ENCODE measurements around the gene GRIK3. TPM values are rescaled to one million over a fixed set of nuclear protein-coding genes. Genes with fewer than 3 reads are reported as not detected.
A peak's percentile ranks its signal among the peaks of the same experiment; 100 is the strongest.

Gene GRIK3
- total and polyA plus RNA-seq, 4 donors = 0.68 to 1.6 TPM; not detected in 2

DNA sequence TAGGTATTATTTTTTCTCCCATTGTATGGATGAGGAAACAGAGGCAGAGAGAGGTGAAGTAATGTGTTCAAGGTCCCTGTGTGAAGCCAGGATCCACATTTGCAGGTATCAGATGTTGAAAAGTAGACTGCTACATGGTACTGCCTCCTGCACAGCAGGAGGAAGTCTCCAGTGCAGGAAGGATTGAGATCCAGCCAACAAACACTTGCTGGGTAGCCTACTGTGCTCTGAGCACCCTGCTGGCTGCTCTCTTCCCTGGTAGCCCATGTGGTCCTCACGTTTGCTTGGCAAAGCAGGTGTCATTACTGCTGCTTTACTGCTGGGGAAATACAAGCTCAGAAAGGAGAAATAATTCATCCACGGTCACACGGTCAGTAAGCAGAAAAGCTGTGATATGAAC lies 21.3 kb upstream of the GRIK3 start:
- Histone ChIP-seq H3K27me3 (ENCODE audit: control insufficient read depth in 1 of 2, insufficient read depth in 2 of 2, low read length in 1 of 2) (peaks cover 0 to 2% of the 10 kb centered on the region in 2 donors), H3K27ac (ENCODE audit: low read depth in 1 of 2, low read length in 2 of 2) (no peak overlapping the region), H3K4me1 (ENCODE audit: control insufficient read depth in 1 of 2, insufficient read depth in 2 of 2, low read length in 2 of 2) (no peaks in the 10 kb centered on the region), H3K36me3 (ENCODE audit: control insufficient read depth in 1 of 2, insufficient read depth in 2 of 2, low read length in 1 of 2) (no peaks in the 10 kb centered on the region), H3K4me3 (ENCODE audit: low read length in 2 of 2) (no peak overlapping the region), H3K9me3 (ENCODE audit: control insufficient read depth, low read length) (peaks cover 1% of the 10 kb centered on the region)
- ATAC-seq (ENCODE audit: low FRiP score) = no peak
- 44 to 49% methylated on average over 3 of the region's 3 CpGs for WGBS, 2 donors
- intact Hi-C loops (cut with DNase I) = no loop called here
- DNase-seq = no peak

- no peaks in the 10 kb centered on the region for H3K9me3 ChIP-seq (ENCODE audit: control insufficient read depth, low read length)
- WGBS, 2 donors = 76 to 77% methylated on average over 5 of the region's 5 CpGs
- H3K27ac ChIP-seq (ENCODE audit: low read depth in 1 of 2, low read length in 2 of 2) = no peak overlapping the region
- H3K4me3 ChIP-seq (ENCODE audit: low read length in 2 of 2) = no peak overlapping the region
- no peaks in the 10 kb centered on the region for H3K4me1 ChIP-seq (ENCODE audit: control insufficient read depth in 1 of 2, insufficient read depth in 2 of 2, low read length in 2 of 2)
- intact Hi-C loops (cut with DNase I) = no loop called here
- H3K36me3 ChIP-seq (ENCODE audit: control insufficient read depth in 1 of 2, insufficient read depth in 2 of 2, low read length in 1 of 2) = no peaks in the 10 kb centered on the region
- DNase-seq (no peak), ATAC-seq (ENCODE audit: low FRiP score) (no peak)
- peaks cover 0 to 2% of the 10 kb centered on the region in 2 donors for H3K27me3 ChIP-seq (ENCODE audit: control insufficient read depth in 1 of 2, insufficient read depth in 2 of 2, low read length in 1 of 2)
Measured at GRCh38 chr1:37053173-37053572, 18.9 kb upstream of the GRIK3 start.

DNA sequence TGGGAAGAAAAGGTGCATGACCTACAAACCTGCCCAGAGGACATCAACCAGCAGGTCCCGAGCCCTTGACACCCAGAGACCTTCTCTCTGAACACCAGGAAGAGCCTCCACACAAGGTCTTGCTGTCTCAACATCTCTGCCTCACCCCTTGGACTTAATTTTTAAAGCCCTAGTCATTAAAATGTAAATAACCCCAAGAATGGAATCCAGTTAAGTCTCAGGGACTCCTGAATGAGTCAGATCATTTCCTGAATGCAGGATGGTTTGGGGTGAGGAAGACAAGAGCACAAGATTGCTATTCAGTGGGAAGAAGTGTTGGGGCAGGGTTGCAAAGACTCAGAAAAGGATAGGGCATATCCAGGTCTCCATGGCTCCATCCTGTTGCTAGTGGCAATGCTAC lies 17.8 kb upstream of the GRIK3 start:
- peaks cover 0 to 2% of the 10 kb centered on the region in 2 donors for H3K27me3 ChIP-seq (ENCODE audit: control insufficient read depth in 1 of 2, insufficient read depth in 2 of 2, low read length in 1 of 2)
- ATAC-seq (ENCODE audit: low FRiP score) = no peak
- H3K4me3 ChIP-seq (ENCODE audit: low read length in 2 of 2) = no peak overlapping the region
- H3K9me3 ChIP-seq (ENCODE audit: control insufficient read depth, low read length) = no peaks in the 10 kb centered on the region
- WGBS, 2 donors = 68 to 79% methylated on average over 1 of the region's 1 CpG
- H3K27ac ChIP-seq (ENCODE audit: low read depth in 1 of 2, low read length in 2 of 2) = no peak overlapping the region
- DNase-seq = no peak
- H3K4me1 ChIP-seq (ENCODE audit: control insufficient read depth in 1 of 2, insufficient read depth in 2 of 2, low read length in 2 of 2) = no peaks in the 10 kb centered on the region
- intact Hi-C loops (cut with DNase I) = no loop called here
- no peaks in the 10 kb centered on the region for H3K36me3 ChIP-seq (ENCODE audit: control insufficient read depth in 1 of 2, insufficient read depth in 2 of 2, low read length in 1 of 2)

DNA sequence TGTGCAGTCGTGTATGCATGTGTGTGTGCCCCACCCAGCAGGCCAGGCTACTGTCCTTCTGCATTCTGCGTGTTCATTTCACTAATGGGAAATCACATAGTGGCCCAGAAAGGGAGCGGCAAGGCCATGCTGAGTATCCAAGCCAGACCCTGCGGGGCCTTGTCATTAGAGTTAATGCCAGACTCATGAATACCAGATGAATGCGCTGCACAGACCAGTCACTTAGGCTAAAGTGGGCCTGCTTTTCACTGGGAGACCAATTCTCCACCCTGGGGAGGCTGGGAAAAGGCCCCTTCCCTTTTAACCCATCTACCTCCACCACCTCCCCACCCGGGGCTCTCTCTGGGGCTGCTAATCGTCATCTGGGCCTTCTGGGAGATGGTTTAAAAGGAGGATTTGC lies 17.0 kb upstream of the GRIK3 start:
- DNase-seq (no peak), ATAC-seq (ENCODE audit: low FRiP score) (no peak)
- H3K36me3 ChIP-seq (ENCODE audit: control insufficient read depth in 1 of 2, insufficient read depth in 2 of 2, low read length in 1 of 2) = no peaks in the 10 kb centered on the region
- peaks cover 0 to 2% of the 10 kb centered on the region in 2 donors for H3K27me3 ChIP-seq (ENCODE audit: control insufficient read depth in 1 of 2, insufficient read depth in 2 of 2, low read length in 1 of 2)
- intact Hi-C loops (cut with DNase I) = no loop called here
- H3K4me3 ChIP-seq (ENCODE audit: low read length in 2 of 2) = no peak overlapping the region
- no peaks in the 10 kb centered on the region for H3K4me1 ChIP-seq (ENCODE audit: control insufficient read depth in 1 of 2, insufficient read depth in 2 of 2, low read length in 2 of 2)
- no peaks in the 10 kb centered on the region for H3K9me3 ChIP-seq (ENCODE audit: control insufficient read depth, low read length)
- WGBS, 2 donors = 62 to 65% methylated on average over 7 of the region's 7 CpGs
- H3K27ac ChIP-seq (ENCODE audit: low read depth in 1 of 2, low read length in 2 of 2) = no peak overlapping the region

- ATAC-seq (ENCODE audit: low FRiP score) = no peak
- H3K27ac ChIP-seq (ENCODE audit: low read depth in 1 of 2, low read length in 2 of 2) = no peak overlapping the region
- H3K27me3 ChIP-seq (ENCODE audit: control insufficient read depth in 1 of 2, insufficient read depth in 2 of 2, low read length in 1 of 2) = no peaks in the 10 kb centered on the region
Measured at GRCh38 chr1:37047542-37047941, 13.2 kb upstream of the GRIK3 start.

GRCh38 chr1:37043101-37043500 lies 8.8 kb upstream of the GRIK3 start:
- intact Hi-C loops (cut with DNase I) = no loop called here
- WGBS, 2 donors = 54 to 62% methylated on average over 2 of the region's 2 CpGs
- no peak for DNase-seq
- ATAC-seq (ENCODE audit: low FRiP score) = no peak
- H3K27me3 ChIP-seq (ENCODE audit: control insufficient read depth in 1 of 2, insufficient read depth in 2 of 2, low read length in 1 of 2) = peaks cover 0 to 4% of the 10 kb centered on the region in 2 donors
- no peaks in the 10 kb centered on the region for H3K4me1 ChIP-seq (ENCODE audit: control insufficient read depth in 1 of 2, insufficient read depth in 2 of 2, low read length in 2 of 2)
- H3K4me3 ChIP-seq (ENCODE audit: low read length in 2 of 2) = no peak overlapping the region
- peaks cover 3% of the 10 kb centered on the region for H3K9me3 ChIP-seq (ENCODE audit: control insufficient read depth, low read length)
- no peak overlapping the region for H3K27ac ChIP-seq (ENCODE audit: low read depth in 1 of 2, low read length in 2 of 2)
- no peaks in the 10 kb centered on the region for H3K36me3 ChIP-seq (ENCODE audit: control insufficient read depth in 1 of 2, insufficient read depth in 2 of 2, low read length in 1 of 2)

More at GRCh38 chr1:37047542-37047941, 13.2 kb upstream of the GRIK3 start:
- no peak for DNase-seq
- Histone ChIP-seq H3K4me3 (ENCODE audit: low read length in 2 of 2) (no peak overlapping the region), H3K36me3 (ENCODE audit: control insufficient read depth in 1 of 2, insufficient read depth in 2 of 2, low read length in 1 of 2) (no peaks in the 10 kb centered on the region), H3K4me1 (ENCODE audit: control insufficient read depth in 1 of 2, insufficient read depth in 2 of 2, low read length in 2 of 2) (no peaks in the 10 kb centered on the region), H3K9me3 (ENCODE audit: control insufficient read depth, low read length) (no peaks in the 10 kb centered on the region)
- 80 to 83% methylated on average over 19 of the region's 19 CpGs for WGBS, 2 donors
- intact Hi-C loops (cut with DNase I) = no loop called here

DNA sequence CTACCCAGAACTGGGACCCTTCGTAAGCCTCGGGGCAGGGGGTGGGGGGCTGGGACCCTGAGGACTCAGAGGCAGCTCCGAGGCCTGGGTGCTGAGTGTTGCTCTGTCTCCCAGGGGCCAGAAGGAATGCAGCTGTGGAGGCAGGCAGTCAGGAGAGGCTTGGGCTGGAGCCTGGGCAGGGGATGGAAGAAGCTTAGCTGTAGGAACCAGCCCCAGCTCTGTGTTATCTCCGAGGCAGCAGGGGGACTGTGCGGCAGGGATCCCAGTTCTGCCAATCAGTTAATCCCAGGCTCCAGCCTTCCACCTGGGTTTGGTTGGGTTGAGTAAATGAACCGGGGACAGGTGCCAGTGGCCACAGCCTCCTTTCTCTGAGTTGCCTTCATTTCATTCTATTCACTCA lies 8.2 kb upstream of the GRIK3 start:
- intact Hi-C loops (cut with DNase I) = no loop called here
- Histone ChIP-seq H3K4me3 (ENCODE audit: low read length in 2 of 2) (no peak overlapping the region), H3K4me1 (ENCODE audit: control insufficient read depth in 1 of 2, insufficient read depth in 2 of 2, low read length in 2 of 2) (no peaks in the 10 kb centered on the region), H3K27ac (ENCODE audit: low read depth in 1 of 2, low read length in 2 of 2) (no peak overlapping the region), H3K27me3 (ENCODE audit: control insufficient read depth in 1 of 2, insufficient read depth in 2 of 2, low read length in 1 of 2) (peaks cover 0 to 4% of the 10 kb centered on the region in 2 donors), H3K9me3 (ENCODE audit: control insufficient read depth, low read length) (peaks cover 3% of the 10 kb centered on the region), H3K36me3 (ENCODE audit: control insufficient read depth in 1 of 2, insufficient read depth in 2 of 2, low read length in 1 of 2) (no peaks in the 10 kb centered on the region)
- DNase-seq (no peak), ATAC-seq (ENCODE audit: low FRiP score) (peak; percentile 25)
- 42 to 45% methylated on average over 6 of the region's 6 CpGs for WGBS, 2 donors

DNA sequence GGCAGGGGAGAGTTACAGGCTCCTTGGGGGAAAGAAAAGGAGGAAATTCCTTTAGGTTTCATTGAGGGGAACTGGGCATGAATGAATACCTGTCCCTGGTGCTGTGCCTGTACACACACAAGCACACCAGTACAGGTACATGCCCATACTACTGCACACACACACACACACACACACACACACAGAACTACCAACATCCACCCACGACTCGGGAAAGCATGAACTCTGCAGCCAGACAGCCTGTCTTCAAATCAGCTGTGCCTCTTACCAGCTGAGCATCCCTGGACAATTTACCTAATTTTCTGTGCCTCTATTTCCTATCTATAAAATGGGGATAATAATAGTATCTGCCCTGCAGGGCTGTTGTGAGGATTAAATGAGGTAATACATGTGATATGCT lies 7.2 kb upstream of the GRIK3 start:
- H3K9me3 ChIP-seq (ENCODE audit: control insufficient read depth, low read length) = peaks cover 3% of the 10 kb centered on the region
- H3K4me1 ChIP-seq (ENCODE audit: control insufficient read depth in 1 of 2, insufficient read depth in 2 of 2, low read length in 2 of 2) = no peaks in the 10 kb centered on the region
- 48 to 60% methylated on average over 2 of the region's 2 CpGs for WGBS, 2 donors
- no peak for DNase-seq
- H3K4me3 ChIP-seq (ENCODE audit: low read length in 2 of 2) = no peak overlapping the region
- ATAC-seq (ENCODE audit: low FRiP score) = no peak
- H3K27ac ChIP-seq (ENCODE audit: low read depth in 1 of 2, low read length in 2 of 2) = no peak overlapping the region
- intact Hi-C loops (cut with DNase I) = no loop called here
- peaks cover 0 to 4% of the 10 kb centered on the region in 2 donors for H3K27me3 ChIP-seq (ENCODE audit: control insufficient read depth in 1 of 2, insufficient read depth in 2 of 2, low read length in 1 of 2)
- H3K36me3 ChIP-seq (ENCODE audit: control insufficient read depth in 1 of 2, insufficient read depth in 2 of 2, low read length in 1 of 2) = no peaks in the 10 kb centered on the region

DNA sequence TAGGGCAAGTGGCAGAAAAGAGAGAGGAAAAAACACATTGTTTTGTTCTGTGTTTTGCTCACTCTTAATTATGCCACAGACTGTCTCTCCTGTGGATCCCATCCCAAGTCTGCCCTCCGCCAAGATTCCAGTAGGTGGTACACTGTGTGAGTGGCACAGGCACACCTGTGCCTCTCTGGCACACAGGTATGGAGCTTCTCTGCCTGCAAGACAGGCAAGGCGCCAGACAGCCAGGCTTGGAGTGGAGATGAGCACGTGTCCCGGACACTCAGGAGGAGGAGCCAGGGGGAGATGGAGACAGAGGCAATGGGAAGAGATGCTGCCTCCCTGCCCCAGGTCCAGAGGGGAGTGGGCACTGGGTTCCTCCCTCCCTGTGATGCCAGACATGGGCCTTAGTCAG lies 6.5 kb upstream of the GRIK3 start:
- intact Hi-C loops (cut with DNase I) = no loop called here
- WGBS, 2 donors = 39 to 45% methylated on average over 4 of the region's 4 CpGs
- Histone ChIP-seq H3K36me3 (ENCODE audit: control insufficient read depth in 1 of 2, insufficient read depth in 2 of 2, low read length in 1 of 2) (no peaks in the 10 kb centered on the region), H3K9me3 (ENCODE audit: control insufficient read depth, low read length) (peaks cover 3% of the 10 kb centered on the region), H3K4me1 (ENCODE audit: control insufficient read depth in 1 of 2, insufficient read depth in 2 of 2, low read length in 2 of 2) (no peaks in the 10 kb centered on the region), H3K4me3 (ENCODE audit: low read length in 2 of 2) (no peak overlapping the region), H3K27ac (ENCODE audit: low read depth in 1 of 2, low read length in 2 of 2) (no peak overlapping the region), H3K27me3 (ENCODE audit: control insufficient read depth in 1 of 2, insufficient read depth in 2 of 2, low read length in 1 of 2) (peaks cover 0 to 4% of the 10 kb centered on the region in 2 donors)
- DNase-seq (no peak), ATAC-seq (ENCODE audit: low FRiP score) (no peak)
